ENCODE data around the gene H1-8.
"Not testable (repeated sequence)": the region's sequence is repeated elsewhere in the genome, so short reads cannot be mapped to it uniquely, and the experiment has no call there.

The H1-8 gene

DNA sequence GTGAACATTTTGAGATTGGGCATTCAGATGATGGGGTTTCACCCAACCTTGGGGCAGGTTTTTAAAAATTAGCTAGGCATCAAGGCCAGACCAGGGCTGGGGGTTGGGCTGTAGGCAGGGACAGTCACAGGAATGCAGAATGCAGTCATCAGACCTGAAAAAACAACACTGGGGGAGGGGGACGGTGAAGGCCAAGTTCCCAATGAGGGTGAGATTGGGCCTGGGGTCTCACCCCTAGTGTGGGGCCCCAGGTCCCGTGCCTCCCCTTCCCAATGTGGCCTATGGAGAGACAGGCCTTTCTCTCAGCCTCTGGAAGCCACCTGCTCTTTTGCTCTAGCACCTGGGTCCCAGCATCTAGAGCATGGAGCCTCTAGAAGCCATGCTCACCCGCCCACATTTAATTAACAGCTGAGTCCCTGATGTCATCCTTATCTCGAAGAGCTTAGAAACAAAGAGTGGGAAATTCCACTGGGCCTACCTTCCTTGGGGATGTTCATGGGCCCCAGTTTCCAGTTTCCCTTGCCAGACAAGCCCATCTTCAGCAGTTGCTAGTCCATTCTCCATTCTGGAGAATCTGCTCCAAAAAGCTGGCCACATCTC lies 8.4 kb upstream of the H1-8 start:
- no peak for DNase-seq

DNA sequence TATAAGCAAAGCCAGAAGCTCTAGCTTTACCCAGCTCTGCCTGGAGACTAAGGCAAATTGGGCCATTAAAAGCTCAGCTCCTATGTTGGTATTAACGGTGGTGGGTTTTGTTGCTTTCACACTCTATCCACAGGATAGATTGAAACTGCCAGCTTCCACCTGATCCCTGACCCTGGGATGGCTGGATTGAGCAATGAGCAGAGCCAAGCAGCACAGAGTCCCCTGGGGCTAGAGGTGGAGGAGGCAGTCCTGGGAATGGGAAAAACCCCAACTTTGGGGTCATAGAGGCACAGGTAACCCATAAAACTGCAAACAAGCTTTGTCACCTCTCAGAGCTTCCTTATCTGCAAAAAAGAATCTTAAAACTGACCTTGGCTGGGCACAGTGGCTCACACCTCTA lies 7.9 kb upstream of the H1-8 start:
- no peak for DNase-seq

DNA sequence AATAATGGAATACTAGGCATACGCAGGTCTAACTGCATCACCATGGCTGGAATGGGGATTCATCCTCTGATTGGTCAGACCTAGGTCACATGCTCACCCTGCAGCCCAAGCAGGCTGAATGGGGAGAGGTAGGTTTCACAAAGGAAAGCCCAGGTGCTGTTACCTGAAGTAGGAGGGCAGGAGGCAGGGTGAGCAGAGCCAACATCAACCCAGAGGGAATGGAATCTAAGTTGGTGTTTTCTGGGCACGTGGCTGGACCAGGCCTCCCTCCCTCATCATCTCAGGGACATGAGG lies 6.7 kb upstream of the H1-8 start:
- DNase-seq: no peak

DNA sequence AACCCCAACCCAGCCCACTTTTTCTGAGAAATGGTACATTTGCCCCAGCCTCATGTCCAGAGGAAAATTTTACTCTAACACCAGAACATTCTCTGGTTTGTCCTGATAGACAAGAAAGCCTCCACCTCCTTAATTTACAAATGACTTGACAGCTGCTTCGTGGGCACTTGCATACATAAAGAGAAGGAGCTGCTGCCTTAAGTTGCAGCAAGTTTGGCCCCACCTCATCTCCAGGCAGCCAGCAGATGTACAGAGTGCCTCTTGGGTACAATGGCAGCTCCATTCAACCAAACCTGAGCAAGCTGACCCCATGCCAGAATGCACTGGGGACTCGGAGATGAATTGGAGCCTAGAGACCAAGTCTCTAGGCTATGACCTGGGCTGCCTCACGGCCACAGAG lies 6.2 kb upstream of the H1-8 start:
- no peak for DNase-seq

DNA sequence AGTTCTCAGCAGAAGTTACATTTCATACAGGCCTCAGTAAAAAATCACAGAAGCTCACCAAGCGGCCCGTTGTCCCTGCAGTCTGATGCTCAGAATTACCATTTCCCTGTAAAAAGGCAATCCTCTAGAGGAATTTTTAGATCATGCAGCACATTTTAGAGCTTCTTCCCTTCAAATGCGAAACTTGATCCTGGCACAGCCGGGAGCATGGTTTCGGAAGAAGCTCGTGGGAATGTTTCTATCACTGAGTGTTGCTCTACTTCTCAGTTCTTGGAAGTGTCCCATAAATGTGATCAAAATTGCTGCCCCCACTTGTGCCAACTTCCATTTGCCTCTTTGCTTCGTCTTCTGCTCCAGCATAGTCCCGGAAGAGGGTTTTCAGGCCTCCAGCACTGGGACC lies 3.8 kb upstream of the H1-8 start:
- DNase-seq: no peak

DNA sequence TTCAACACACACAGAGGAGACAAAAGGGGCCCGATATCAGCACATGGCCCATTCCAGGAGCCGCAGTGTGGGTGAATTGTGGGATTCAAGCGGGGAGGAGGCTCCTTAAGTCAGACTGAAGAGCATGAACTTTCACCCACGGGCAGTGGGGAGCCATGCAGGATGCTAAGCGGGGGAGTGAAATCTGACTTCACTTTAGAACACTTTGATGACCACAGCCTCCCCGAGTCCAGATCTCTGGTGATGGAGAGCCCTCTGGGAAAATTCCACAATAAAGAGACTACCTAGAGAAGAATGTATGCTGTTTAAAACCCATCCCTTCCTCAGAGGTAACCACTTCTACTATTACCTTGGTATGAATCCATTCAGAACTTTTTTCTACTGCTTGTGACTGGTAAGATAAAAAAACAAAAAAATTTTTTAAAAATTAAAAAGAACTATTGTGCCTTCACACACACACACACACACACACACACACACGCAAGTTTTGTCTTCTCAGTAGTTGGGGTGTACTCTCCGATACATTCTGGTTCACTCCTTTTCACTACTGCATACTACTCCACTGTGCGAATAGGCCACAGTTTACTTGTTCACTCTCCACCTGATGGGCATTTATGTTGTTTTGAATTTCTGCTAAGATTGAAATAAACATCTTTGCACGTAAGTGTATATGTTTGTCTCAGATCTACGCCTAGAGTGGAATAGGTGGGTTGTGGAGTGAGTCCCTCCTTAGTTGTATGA lies 2.0 kb upstream of the H1-8 start:
- DNase-seq: no peak

DNA sequence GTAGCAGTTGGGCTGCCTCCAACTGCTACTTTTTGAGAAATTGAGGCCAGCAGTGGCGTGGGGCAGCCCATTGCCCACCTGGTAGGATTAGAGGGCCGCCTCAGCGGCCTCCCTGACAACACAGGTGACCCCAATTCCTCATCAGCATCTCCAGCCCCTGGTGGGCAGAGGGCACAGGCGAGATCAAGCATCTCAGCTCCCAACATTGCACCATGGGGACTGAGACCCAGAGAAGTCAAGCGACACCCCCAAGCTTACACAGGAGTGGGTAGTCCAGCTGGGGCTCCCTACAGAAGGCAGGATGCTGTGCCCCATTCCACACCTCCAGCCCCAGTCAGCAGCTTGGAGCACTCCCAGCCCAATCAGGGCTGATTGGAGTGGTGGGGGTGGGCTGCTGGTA lies 228 bp upstream of the H1-8 start:
- no peak for DNase-seq

DNA sequence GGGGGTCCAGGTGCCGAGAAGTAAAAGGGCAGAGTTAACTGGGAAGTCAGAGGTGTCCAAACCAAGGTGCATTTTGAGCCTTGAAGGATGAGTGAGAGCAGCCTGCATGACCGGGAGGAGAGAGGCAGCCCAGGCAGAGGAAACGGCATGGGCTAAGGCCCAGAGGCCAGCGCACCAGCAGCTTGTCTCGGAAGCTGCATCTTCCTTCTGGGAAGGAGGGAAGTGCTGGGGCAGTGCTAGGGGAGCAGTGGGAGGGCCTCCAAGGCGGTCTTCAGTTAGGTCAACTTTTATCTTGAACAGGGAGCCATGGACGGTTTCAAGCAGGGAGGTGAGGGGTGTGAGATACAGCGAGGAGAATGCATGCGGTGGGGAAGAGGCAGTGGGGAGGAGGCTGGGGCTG lies 1.0 kb downstream of the H1-8 start:
- DNase-seq: no peak

DNA sequence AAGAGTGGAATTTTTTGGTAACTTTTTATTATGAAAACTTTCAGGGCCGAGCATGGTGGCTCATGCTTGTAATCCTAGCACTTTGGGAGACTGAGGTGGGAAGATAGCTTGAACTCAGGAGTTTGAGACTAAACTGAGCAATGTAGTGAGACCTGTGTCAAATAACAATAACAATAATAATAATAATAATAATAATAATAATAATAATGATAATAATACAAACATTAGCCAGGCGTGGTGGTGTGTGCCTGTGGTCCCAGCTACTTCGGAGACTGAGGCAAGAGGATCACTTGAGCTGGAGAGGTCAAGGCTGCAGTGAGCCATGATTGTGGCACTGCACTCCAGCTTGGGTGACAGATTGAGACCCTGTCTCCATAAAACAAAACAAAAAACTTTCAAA lies 3.0 kb downstream of the H1-8 start:
- not testable (repeated sequence) for DNase-seq

DNA sequence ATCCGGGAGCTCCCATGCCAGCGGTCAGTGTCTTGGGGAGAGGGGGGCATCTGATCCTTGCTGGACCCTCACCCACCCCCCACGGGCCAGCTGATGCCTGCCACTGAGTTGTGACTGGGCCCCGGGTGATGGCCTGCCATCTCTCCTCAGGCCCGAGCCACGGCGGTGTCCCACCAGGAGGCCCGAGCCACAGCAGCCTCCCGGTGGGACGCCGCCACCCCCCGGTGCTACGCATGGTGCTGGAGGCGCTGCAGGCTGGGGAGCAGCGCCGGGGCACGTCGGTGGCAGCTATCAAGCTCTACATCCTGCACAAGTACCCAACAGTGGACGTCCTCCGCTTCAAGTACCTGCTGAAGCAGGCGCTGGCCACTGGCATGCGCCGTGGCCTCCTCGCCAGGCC lies 4.3 kb downstream of the H1-8 start:
- DNase-seq: no peak

DNA sequence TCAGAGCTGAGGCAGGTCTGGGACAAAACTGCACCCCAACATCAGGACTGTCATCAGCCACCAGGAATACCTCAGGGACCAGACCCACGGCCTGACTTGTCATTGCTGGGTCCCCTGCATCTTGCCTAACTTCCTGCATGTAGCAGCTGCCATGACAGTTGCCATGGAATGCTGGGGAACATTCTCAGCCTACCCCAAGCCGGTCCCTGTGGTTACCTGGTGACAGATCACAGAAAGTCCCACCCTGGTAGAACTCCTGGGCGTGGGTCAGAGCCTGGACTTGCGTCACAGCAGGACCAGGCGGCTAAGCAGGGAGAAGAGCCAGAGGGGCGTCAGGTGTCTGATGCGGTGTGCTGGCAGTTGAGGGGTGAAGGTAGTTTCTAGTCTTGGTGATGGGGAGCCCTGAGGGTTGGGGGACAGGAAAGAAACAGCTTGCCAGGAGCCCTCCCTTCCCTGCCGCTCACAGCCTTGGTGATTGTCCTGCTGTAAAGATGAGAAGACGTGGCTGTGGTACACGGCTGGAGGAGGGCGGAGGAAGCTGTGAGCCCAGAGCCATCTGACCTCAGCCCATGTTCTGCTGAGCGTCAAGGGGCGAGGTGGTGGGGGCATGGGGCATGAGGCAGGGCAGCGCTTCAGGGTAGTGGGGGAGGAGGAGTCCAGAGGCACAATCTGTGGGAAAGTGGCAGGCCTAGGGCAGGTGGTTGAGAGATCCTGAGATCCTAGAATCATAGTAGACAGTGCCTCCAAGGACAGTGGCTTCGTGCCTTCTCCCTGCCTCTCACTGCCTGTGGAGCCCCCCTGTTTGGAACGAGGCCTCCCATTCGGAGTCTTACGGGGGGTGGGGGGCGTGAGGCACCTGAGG lies 5.4 kb downstream of the H1-8 start:
- no peak for DNase-seq

DNA sequence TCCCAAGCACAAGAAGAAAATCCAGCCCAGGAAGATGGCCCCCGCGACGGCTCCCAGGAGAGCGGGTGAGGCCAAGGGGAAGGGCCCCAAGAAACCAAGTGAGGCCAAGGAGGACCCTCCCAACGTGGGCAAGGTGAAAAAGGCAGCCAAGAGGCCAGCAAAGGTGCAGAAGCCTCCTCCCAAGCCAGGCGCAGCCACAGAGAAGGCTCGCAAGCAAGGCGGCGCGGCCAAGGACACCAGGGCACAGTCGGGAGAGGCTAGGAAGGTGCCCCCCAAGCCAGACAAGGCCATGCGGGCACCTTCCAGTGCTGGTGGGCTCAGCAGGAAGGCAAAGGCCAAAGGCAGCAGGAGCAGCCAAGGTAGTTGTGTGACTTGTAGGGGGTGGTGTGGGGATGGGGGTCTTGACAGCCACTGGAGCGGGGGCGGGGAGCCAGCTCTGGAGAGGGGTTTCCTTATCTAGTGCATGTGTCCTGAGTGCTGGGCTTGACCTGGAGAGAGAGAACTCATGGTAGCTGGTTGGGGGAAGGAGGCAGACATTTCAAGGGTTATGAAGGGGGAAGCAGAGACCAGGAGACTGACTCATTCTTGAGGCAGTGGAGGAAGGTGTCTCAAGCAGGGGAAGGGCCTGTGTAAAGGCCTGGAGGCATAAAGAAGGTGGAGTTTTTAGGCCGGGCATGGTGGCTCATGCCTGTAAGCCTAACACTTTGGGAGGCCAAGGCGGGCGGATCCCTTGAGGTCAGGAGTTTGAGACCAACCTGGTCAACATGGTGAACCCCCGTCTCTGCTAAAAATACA lies 6.2 kb downstream of the H1-8 start:
- DNase-seq: no peak

DNA sequence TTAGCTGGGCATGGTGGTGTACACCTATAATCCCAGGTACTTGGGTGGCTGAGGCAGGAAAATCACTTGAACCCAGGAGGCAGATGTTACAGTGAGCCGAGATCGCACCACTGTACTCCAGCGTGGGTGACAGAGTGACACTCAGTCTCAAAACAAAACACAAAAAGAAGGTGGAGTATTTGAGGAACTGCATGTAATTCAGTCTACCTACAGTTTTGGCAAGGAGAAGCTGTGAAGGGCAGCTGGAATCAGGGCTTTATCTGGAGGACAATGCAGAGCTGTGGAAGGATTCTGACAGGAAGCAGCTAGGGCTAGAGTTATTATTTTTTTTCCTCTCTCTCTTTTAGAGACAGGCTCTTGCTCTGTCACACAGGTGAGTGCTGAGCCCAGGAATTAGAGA lies 6.8 kb downstream of the H1-8 start:
- no peak for DNase-seq

DNA sequence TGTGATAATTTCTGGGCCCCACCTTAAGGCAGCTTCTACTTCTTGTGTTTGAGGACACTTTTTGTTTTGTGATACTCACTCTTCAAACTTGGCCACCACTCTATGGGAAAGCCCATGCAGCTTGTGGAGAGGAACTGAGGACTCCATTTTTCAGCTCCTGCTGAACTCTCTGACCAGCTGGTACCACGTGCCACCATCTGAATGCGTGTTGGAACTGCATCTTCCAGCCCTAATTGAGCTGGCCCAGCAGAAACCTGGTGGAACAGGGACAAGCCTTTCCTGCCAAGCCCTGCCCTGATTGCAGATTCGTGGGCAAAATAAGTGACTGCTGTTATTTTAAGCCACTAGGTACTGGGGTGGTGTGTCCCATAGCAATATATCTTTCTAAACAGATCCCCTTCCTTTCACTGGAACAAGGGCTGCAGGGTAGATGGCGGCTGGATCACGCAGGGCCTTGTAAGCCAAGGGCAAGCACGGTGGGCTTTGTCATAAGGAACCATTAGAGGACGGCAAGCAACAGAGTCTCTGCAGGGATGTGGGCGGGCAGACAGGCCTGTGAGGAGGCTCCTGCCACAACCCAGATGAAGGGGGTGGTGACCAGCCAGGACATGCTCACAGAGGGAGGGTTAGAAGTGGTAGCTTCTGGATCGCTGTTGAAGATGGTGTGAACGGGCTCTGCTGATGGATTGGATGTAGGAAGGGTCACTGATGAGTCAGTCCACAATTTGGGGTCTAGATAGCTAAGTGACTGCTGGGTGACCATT lies 9.5 kb downstream of the H1-8 start:
- DNase-seq: no peak

DNA sequence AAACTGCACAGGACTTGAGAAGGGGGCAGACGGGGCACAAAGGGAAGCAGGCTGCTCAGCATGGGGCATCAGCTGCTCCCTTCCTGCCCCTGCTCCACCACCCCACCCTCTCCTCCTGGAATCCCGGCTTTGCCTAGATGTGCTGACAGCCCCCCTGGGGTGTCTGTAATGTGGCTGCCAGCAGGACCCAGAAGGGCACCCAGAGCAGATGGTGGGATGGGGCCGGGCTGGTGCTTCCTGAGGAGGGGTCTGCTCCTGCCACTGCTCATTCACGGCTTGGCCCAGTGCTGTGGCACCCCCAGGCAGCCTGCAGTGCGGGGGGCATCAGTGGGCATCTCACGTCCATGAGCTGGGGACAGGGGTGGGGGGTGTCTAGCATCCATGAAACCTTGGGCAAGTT lies 10.2 kb downstream of the H1-8 start:
- DNase-seq: no peak

DNA sequence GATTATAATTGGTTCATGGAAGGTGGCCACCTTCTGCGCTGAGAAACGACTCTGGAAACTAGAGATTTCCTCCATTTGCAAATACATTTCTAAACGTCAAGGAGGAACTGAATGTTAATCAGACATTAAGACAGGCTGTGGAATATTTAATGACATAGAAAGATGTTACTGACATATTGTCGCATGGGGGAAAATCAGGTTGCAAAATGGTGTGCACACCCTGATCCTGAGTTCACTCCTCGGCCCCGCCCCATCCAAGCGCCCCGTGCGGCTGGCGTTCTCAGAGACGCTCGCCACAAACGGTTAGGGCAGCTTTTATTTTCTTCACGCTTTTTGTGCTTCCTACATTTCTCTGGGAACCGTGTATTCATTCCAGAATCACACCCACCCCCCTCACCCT lies 10.7 kb downstream of the H1-8 start:
- DNase-seq: no peak

DNA sequence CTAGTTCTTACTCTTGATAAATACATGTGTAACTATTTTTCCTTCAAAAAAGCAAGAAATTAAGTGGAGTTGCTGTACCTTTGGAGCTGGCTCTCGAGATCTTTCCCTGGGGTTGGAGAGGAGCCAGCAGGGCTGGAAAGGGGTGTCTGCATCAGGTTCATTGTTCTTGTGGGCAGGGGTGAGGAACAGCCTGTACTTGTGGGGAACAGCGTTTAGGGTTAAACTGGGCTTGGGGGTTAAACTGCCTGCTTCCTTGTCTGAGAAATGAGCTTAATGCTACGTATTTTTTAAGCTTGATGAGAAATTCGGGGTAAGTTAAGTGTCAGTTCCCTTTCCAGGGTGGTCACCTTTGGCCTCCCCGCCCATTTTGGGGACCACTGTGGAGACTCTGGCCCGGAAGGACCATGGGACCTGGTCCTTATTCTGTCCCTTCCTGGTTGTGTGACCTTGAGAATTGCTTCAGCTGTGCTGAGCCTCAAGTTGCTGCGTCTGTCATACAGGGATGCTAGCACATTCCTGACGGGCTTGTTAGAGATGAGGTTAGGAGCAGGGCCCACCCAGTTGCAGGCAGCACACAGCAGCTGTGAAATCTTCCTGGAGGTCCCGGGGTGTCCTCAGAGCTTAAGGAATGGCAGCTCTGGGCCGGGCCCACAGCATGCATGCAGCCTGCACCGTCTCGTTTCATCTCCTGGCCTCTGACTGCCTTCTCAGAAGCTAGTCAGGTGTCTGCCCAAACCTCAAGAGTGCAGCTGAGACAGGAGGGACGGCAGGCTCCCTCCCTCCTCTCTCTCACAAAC lies 11.6 kb downstream of the H1-8 start:
- no peak for DNase-seq

DNA sequence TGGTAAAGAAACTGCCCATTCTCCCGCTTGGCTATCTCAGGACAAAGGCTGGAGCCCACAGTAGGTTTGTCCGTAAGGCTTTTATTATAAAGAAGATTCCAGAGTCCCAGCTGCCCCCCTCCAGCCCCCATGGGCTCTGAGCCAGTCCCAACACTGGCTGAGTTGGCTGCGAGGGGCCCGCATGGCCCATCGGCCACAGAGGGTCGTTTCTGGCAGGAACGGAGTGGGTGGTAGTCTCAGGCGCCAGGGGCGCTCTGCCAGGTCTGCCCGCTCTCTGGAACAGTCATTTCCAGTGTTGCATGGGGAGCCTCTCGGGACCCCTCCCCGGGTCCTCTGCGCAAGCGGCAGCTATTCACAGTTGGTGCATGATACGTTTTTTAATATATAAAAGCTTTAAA lies 12.2 kb downstream of the H1-8 start:
- DNase-seq: no peak

DNA sequence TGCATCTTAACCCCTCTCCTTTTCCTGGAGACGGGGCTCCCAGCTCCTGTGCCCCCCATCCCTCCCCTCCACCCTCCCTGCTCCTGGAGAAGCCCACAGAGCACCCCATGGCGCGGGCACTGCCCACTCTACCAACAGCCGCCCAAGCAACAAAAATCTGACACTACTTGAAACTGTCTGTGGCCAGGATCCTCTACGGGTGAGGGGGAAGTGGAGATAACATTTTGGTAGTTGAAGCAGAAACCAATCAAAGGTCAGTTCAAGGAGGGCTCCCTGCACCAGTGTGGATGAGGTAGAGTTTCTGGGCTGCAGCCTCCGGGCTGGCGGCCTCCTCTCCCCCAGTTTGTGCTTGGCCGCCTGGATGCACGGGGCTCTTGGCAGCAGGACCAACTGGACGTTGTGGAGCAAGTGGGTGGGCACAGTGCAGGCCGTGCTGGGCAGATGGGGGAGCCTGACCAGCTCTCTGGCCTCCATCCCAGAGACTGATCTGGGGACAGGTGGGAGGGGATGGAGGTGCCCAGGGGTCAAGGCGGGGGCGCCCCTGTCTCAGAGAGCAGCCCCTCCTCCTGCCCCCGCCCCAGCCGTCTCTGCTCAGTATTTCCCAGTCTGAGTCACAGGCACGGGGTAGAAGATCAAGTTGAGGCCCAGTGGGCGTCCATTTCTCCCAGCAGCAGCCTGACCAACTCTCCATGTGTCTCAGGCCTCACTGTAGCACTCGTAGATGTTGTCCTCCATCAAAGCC lies 12.8 kb downstream of the H1-8 start:
- DNase-seq: no peak

DNA sequence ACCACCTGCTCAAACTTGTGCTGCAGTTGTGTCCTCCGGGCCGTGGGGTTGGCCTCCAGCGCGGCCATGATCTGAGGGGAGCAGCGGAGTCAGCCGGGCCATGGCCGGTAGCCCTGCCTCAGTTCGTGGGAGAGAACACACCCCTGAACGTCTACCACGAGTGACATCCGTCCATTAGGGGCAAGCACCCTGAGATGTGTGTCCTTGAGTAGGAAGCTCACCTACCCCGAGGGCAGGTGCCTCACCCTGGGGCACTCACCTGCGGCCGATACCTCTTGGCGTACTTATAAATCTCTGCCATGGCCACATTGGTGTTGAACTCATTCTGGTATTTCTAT lies 13.4 kb downstream of the H1-8 start:
- no peak for DNase-seq

DNA sequence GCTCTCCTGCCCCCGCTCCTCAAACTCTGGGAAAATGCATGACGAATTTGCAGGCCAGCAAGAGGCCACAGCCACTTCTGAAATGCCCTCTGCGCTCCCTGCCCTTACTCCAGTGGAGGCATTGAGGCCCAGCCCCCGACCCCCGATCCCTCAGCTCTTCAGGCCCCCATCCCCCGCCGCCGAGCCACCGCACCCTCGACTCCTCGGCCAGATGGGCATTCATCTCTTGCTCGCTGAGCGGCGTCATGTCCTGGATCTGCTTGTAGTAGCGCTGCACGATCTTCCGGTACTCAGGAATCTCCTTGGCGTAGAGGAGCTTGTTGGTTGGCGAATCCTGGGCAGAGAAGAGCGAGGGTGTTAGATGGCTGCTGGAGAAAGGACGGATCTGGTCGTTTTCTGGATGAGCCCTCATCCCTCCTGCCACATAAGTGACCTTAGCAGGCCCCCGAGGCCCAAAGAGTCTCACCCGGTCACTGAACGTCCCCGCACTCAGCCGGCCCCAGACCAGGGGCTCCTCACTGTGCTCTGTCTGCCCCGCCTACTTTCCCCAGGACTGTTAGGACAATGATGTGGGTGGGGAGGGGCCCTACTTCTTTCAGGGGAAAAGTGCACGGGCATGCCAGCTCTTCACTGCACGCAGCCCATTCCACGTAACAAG lies 14.0 kb downstream of the H1-8 start:
- no peak for DNase-seq

Data from activated CD4-positive, CD25-positive, alpha-beta regulatory T cell treated with anti-CD3 and anti-CD28 coated beads, Interleukin-2, amount 50 U/mL, for 72 hours (primary cell).